Stromal cell of bone marrow (primary cell): ENCODE results near the gene ZNF672.
A peak's percentile ranks its signal among the peaks of the same experiment; 100 is the strongest.
"Not testable (repeated sequence)": the region's sequence is repeated elsewhere in the genome, so short reads cannot be mapped to it uniquely, and the experiment has no call there.

Experiments used
- DNase-seq: peaks from one replicate; pipeline ENCODE4 v3.0.0-alpha.2; 2012; ENCODE audit warnings: low read depth

Gene ZNF672

DNA sequence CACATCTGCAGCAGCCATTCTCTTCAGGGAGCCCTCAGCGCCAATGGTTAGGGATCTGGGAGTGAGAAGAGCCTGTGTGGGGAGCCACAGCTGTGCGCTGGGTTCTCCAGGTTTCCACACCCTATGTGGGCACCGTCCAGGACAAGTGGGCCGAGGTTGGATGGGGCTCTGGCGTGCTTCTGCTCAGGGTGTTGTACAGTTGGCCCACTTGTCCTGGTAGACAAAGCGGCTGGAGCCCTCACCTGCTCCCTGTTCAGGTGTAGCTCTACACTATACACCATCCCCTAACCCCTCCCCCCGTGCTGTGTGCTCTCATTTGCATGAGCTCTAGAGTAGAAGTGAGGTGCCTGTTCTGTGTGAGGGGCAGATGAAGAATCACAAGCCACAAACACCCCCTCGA, 24.5 kb upstream of the ZNF672 start:
- DNase-seq, result no peak

- no peak for DNase-seq
Observed at GRCh38 chr1:248814351-248814750, 23.7 kb upstream of the ZNF672 start.

- no peak for DNase-seq
Observed at GRCh38 chr1:248815407-248816034, 22.5 kb upstream of the ZNF672 start.

DNA sequence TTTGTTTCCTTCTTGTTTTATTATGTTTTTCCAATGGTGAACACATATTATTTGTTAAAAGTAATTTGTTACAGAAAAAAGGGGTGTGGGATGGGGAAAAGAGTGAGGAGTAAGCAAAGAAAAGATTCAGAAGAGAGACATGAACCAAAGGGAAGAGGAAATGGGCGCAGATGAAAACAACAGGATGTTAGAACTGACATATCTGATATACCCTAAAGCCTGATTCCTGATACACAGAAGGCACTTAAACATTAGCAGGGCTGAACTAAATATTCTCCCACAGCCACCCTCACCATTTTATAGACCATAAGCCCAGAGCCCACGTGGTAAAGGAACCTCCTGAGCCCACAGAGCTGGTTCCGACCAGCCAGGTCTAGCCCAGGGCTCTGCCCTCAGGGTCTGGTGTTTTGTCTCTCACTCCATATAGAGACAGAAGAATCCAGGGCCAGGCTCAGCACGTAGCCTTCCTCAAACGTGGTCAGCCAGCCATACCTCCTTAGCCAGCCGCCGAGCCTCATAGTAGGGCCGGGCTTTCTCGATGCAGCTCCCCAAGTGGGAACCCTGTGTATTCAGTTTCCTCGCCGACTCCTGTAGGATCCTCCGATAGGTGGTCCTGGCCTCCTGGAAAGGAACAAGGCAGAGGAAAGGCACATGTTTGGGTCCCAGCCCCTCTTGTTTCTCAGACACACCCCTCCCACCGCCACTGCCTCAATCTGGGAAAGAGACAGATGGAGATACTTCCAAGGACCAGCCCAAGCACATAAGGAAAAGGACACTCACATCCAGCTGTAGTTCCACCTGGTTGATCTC, 21.8 kb upstream of the ZNF672 start:
- DNase-seq, result no peak

- DNase-seq, result no peak
Observed at GRCh38 chr1:248817065-248817464, 21.0 kb upstream of the ZNF672 start.

GRCh38 chr1:248818505-248819374, 19.3 kb upstream of the ZNF672 start:
- no peak for DNase-seq

DNA sequence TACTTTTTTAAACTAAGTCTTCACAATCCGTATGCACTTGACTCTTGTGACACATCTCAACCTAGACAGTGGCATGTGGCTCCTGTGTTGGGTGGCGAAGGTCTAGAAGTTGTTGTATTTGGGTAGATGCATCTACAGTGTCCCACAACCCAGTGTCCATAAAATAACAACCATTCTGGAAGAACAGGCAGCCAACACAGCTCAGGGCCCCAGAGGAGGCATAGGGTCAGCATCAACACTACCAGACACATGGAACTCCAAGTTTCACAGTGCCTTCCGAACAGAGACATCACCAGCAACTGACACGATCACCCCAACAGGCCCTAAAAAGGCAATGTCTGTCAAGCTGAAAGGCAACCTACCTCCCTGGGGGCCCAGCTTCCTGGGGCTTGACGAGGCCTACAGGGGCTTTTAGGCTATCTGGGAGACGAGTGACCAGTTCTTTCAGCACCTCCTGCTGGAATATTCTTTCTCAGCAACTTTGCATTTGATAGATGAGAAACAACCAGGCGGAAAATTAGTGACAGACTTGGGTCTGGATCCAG, 17.9 kb upstream of the ZNF672 start:
- no peak for DNase-seq

DNA sequence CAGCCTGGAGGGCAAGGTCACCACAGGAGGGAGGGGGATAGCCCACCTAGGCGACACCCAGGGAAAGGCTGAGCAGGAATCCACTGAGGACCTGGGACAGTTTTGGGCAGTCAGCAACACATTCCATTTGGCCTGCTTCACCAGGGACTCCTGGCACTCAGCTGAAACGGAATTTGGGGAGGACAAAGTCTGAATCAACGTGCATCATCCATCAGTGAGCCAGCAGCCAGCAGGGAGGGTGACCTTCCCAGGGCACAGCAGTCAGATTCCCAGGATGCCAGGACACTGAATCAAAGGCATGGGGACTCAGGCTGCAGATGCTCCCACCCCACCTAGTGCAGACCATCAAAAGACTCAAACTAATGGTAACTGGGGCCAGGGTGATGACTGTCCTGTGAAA, 16.9 kb upstream of the ZNF672 start:
- DNase-seq, result peak; percentile 53

- no peak for DNase-seq
Observed at GRCh38 chr1:248821641-248822040, 16.4 kb upstream of the ZNF672 start.

DNA sequence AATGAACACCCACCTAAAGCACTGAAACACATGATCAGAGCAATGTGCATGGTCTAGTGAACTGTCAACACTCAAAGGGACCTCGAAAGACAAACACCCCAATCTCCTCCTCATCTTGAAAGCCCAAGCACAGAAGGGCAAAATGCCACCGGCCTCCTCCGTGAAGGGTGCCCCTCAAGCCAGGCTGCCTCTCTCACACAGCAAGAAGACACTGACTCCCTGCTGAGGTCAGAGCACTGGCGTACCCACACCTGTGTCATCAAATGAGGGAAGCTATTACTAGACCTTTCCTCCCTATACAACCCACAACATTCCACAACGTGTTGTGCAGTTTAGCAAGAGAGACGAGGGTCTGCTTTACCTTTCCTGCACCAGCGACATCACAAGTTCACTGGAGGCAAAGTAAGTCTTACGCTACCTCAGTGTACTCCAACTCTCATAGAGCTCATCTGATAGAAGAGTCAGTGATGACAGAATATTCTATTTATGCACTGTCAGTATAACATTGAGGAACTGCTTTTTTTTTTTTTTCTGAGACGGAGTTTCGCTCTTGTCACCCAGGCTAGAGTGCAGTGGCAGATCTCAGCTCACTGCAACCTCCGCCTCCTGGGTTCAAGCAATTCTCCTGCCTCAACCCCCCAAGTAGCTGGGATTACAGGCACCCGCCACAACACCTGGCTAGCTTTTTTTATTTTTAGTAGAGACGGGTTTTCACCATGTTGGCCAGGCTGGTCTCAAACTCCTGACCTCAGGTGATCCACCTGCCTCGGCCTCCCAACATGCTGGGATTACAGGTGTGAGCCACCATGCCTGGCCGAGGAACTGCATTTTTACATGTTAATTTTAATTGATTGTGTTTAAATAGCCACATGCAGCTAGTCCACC, 15.6 kb upstream of the ZNF672 start:
- no peak for DNase-seq

GRCh38 chr1:248823517-248824001, 14.5 kb upstream of the ZNF672 start:
- DNase-seq, result peak; percentile 67

DNA sequence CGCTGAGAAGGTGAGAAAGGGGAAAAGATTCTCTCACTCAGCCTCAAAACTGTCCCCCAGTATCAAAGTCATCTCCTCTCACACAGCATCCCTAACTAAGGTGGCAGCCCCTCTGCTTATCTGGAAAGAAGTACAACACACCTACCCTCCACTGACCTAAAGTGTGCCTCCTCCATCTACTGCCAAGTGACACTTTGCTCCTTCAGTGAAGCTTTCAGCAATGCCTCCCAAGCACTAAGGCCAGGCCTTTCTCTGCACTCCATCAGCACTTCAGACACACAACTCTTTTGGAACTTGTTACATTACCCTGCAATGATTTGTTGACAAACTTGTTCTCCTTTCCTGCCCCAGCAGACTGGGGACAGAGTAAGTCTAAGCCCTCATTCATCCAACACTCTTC, 13.7 kb upstream of the ZNF672 start:
- no peak for DNase-seq

DNA sequence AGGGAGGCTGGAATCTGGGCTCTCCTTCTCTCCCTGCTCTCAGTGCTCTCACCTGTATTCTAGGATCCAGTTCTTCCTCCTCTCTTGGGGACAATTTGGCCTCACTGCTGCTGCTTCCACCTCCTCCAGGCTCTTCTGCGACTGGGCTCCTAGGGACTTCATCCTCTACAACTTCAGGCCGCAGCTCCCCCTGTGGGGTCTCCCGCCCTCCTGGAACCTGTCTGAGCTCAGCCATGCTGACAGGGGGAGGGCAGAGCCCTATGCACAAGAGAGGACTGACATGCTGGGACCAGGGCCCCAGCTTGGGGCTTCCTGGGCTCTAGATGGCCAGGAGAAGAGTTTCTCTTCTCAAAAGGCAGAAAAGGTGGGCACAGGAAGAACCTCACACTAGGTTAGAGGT, 13.3 kb upstream of the ZNF672 start:
- DNase-seq, result no peak

DNA sequence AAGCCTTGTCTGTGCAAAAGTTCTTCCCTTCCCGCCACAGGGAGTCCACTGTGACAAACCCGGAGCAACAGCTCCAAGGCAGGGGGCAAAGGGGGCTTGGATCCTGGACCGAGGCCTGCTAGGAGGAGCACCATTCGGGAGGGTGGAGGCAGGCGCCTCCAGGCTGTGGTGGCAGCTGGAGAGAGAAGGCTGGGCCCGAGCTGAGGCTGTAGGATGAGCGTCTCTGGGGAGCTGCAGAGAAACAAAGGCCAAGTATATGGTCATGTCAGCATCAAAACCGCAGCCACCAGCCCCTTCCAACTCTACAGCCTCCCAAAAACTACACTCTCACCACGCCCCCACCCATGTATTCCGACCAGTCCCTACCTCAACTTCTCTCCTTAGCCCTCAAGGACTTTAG, 12.9 kb upstream of the ZNF672 start:
- DNase-seq, result no peak

DNA sequence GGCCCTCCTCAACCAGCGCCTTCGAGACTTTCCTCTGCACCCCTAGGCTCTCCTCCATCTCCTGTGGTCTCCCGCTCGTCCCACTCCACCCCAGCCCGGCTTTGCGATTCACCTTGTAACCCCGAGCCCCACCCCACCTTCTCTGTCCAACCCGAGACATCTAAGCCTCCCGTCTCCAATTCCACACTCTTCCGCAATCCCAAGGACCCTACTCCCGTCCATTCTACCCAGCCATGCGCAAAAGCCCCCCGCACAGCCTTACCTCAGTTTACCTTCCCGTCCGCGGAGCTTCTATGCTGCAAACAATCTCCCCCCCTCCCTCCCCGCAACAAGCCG, 12.5 kb upstream of the ZNF672 start:
- DNase-seq, result no peak

- peak; percentile 94 for DNase-seq
Observed at GRCh38 chr1:248825909-248826760, 11.9 kb upstream of the ZNF672 start, which contains the start of gene SH3BP5L. TSS of gene SH3BP5L (minus strand) at chr1:248825915. CDS start at chr1:248824935, 980 bp downstream.

- peak; percentile 35 for DNase-seq
Observed at GRCh38 chr1:248828845-248829244, 9.2 kb upstream of the ZNF672 start.

- not testable (repeated sequence) for DNase-seq
Observed at GRCh38 chr1:248830718-248831017, 7.4 kb upstream of the ZNF672 start.

DNA sequence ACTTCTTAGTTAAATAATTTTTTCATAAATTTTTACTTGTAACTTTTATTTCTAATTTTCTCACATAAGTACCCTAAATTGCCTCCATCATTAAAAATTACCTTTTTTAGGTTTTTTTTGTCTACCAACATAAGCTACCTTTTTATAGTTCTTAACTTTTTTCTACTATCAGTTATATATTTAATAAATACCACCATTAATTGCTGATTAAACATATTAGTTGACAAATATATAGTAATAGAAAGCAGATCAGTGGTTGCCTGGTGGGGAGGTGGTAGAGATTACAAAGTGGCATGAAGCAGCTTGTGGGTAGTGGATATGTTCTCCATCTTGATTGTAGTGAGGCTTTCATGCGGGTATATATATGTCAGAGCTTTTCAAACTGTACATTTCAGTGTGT, 6.2 kb upstream of the ZNF672 start:
- no peak for DNase-seq

- DNase-seq, result no peak
Observed at GRCh38 chr1:248834343-248834940, 3.6 kb upstream of the ZNF672 start.
